GM12875 (cell line): Measurements from ENCODE around the gene GART.

ENCODE experiments used
- H3K4me3 ChIP-seq: one replicate; pipeline ENCODE4 v1.5.1; 2011; ENCODE audit warnings: low read depth, low read length, control low read depth
- CTCF ChIP-seq: IDR thresholded peaks from 2 replicates; pipeline ENCODE4 v1.5.1; 2011; ENCODE audit warnings: low read depth, mild to moderate bottlenecking, control low read depth, inconsistent platforms, low read length, moderate library complexity, borderline replicate concordance; ENCODE audit not compliant: insufficient read depth

The GART gene

GRCh38 chr21:33561373-33561772 is 19.5 kb upstream of the GART start:
- H3K4me3 ChIP-seq, result no peak overlapping the region
- no peak for TF ChIP-seq CTCF

- TF ChIP-seq CTCF, result no peak
- H3K4me3 ChIP-seq, result no peak overlapping the region
These were observed 19.0 kb upstream of the GART start for GRCh38 chr21:33560965-33561364.

DNA sequence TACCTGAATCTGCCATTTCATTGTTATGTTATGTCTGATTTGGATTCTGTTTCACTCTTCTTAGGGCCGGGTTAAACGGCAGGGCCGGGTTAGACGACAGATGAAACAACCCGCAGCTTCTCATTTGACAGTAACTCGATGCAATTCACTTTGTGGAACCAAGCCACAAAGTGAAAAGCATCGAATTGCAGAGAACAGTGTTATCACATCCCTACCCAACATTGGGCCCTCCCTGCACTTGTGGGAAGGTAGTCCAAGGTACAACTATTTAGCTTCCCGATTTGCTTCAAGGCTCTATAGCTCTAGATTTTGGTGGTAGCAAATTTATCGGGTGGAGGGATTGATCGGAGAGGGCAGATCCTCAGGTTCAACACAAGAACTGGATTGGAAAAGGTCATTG is 17.9 kb upstream of the GART start:
- H3K4me3 ChIP-seq, result no peak overlapping the region
- no peak for TF ChIP-seq CTCF

DNA sequence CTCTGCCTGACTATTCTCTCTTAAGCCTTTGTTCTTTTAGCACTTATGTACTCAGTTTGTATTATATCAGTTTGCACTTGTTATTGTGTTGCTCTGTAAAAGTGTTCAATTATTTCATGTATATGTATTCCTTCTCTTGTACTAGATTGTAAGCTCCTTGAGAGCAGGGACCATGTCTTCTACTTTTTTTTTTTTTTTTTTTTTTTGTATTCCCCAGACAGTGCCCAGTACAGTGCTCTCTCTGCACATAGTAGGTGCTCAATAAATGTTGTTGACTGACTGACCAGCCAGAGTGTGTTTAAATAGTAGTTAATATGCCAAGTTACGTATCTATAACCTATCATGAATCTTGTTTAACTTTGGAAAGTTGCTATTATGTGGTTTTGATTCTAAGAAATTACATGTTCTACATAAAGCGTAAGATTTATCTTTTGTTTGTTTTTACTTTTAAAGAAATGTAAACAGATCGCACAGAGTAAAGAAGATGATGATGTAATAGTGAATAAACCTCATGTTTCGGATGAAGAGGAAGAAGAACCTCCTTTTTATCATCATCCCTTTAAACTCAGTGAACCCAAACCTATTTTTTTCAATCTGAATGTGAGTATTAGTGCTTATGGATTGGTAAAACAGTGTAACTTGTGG is 17.0 kb upstream of the GART start:
- H3K4me3 ChIP-seq, result no peak overlapping the region
- TF ChIP-seq CTCF, result no peak

- TF ChIP-seq CTCF, result no peak
- no peak overlapping the region for H3K4me3 ChIP-seq
These were observed 15.5 kb upstream of the GART start for GRCh38 chr21:33557447-33557846.

DNA sequence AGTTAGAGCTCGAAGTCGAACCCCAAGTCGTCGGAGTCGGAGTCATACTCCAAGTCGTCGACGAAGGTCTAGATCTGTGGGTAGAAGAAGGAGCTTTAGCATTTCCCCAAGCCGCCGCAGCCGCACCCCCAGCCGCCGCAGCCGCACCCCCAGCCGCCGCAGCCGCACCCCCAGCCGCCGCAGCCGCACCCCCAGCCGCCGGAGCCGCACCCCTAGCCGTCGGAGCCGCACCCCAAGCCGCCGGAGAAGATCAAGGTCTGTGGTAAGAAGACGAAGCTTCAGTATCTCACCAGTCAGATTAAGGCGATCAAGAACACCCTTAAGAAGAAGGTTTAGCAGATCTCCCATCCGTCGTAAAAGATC is 13.0 kb upstream of the GART start:
- H3K4me3 ChIP-seq, result no peak overlapping the region
- TF ChIP-seq CTCF, result no peak

- no peak overlapping the region for H3K4me3 ChIP-seq
- no peak for TF ChIP-seq CTCF
These were observed 12.5 kb upstream of the GART start for GRCh38 chr21:33554236-33554981.
